CD14-positive monocyte (primary cell): ENCODE measurements around the gene PGR. TPM values are rescaled to one million over a fixed set of nuclear protein-coding genes. Genes with fewer than 3 reads are reported as not detected.
"Not testable (repeated sequence)": the region's sequence is repeated elsewhere in the genome, so short reads cannot be mapped to it uniquely, and the experiment has no call there.

Source experiments
- DNase-seq, 3 donors: peaks; one replicate each; pipeline ENCODE4 v3.0.0-alpha.2; 2011 to 2022
- H2AFZ ChIP-seq: 2 replicates; pipeline ENCODE4 v1.6.0; 2012; ENCODE audit warnings: mild to moderate bottlenecking, low read depth, low read length, inconsistent platforms; ENCODE audit not compliant: insufficient read depth, poor library complexity, severe bottlenecking
- H3K27ac ChIP-seq, 2 donors: 1 replicate in 1 of 2; 2 replicates in 1 of 2; pipeline ENCODE4 v1.5.1; 2012 to 2013; ENCODE audit warnings: low read length in 2 of 2, control low read depth in 1 of 2, inconsistent platforms in 1 of 2, low read depth in 1 of 2, mild to moderate bottlenecking in 1 of 2
- H3K27me3 ChIP-seq, 2 donors: one replicate each; pipeline versions ENCODE4 v1.6.0 to v1.6.1; 2011 to 2013; ENCODE audit warnings: low read length in 2 of 2; ENCODE audit not compliant: control insufficient read depth in 2 of 2, insufficient read depth in 2 of 2
- H3K36me3 ChIP-seq, 2 donors: replicated peaks in 1 of 2; 1 replicate in 1 of 2; 2 replicates in 1 of 2; pipeline versions ENCODE4 v1.5.1 to v1.6.1; 2012 to 2013; ENCODE audit warnings: low read length in 2 of 2, control low read depth in 1 of 2, inconsistent platforms in 1 of 2, mild to moderate bottlenecking in 1 of 2; ENCODE audit not compliant: insufficient read depth in 2 of 2, control insufficient read depth in 1 of 2
- H3K4me1 ChIP-seq, 2 donors: 1 replicate in 1 of 2; 2 replicates in 1 of 2; pipeline versions ENCODE4 v1.5.1 to v1.6.1; 2012 to 2013; ENCODE audit warnings: low read length in 2 of 2, control low read depth in 1 of 2, inconsistent platforms in 1 of 2, mild to moderate bottlenecking in 1 of 2, moderate library complexity in 1 of 2; ENCODE audit not compliant: insufficient read depth in 2 of 2, control insufficient read depth in 1 of 2
- H3K4me2 ChIP-seq: replicated peaks from 2 replicates; pipeline ENCODE3; 2012; ENCODE audit warnings: low read length, moderate library complexity, mild to moderate bottlenecking; ENCODE audit not compliant: poor library complexity, severe bottlenecking; ENCODE audit errors: extremely low read depth
- H3K4me3 ChIP-seq, 3 experiments: fragments of 200-600 bp in 1 of 3; sonication (generic) in 1 of 3; replicated peaks in 1 of 3; 1 replicate in 2 of 3; 2 replicates in 1 of 3; pipeline ENCODE4 v1.5.1; 2011 to 2013; ENCODE audit warnings: low read length in 3 of 3, mild to moderate bottlenecking in 3 of 3, control low read depth in 2 of 3, low read depth in 2 of 3, inconsistent platforms in 1 of 3, moderate library complexity in 1 of 3
- H3K79me2 ChIP-seq: 2 replicates; pipeline ENCODE4 v1.6.0; 2012; ENCODE audit warnings: mild to moderate bottlenecking, control low read depth, inconsistent platforms, low read length, moderate library complexity; ENCODE audit not compliant: insufficient read depth
- H3K9ac ChIP-seq: 2 replicates; pipeline ENCODE4 v1.6.0; 2017; ENCODE audit warnings: low read length, mild to moderate bottlenecking; ENCODE audit not compliant: insufficient read depth, poor library complexity, severe bottlenecking
- H3K9me3 ChIP-seq, 2 donors: replicated peaks in 1 of 2; 1 replicate in 1 of 2; 2 replicates in 1 of 2; pipeline versions ENCODE4 v1.5.1 to v1.6.1; 2012 to 2013; ENCODE audit warnings: low read length in 2 of 2, control low read depth in 1 of 2; ENCODE audit not compliant: control insufficient read depth in 1 of 2, insufficient read depth in 1 of 2
- H4K20me1 ChIP-seq: 2 replicates; pipeline ENCODE4 v1.6.0; 2012; ENCODE audit warnings: mild to moderate bottlenecking, low read length, control low read depth, moderate library complexity; ENCODE audit not compliant: insufficient read depth
- H3K27ac Mint-ChIP-seq, 7 donors: one replicate each; pipeline ENCODE4 v1.8.0; 2020; ENCODE audit warnings: mild to moderate bottlenecking in 7 of 7, mixed read lengths in 7 of 7, moderate library complexity in 6 of 7, inconsistent platforms in 2 of 7
- H3K27me3 Mint-ChIP-seq, 3 donors: one replicate each; pipeline ENCODE4 v1.8.0; 2021 to 2022; ENCODE audit warnings: low read depth in 3 of 3, mild to moderate bottlenecking in 3 of 3, mixed read lengths in 3 of 3, moderate library complexity in 3 of 3, inconsistent platforms in 1 of 3
- H3K36me3 Mint-ChIP-seq, 2 donors: one replicate each; pipeline ENCODE4 v1.8.0; 2020; ENCODE audit warnings: mixed read lengths in 2 of 2, inconsistent platforms in 1 of 2, mild to moderate bottlenecking in 1 of 2
- H3K4me1 Mint-ChIP-seq: one replicate; pipeline ENCODE4 v1.8.0; 2020; ENCODE audit warnings: mild to moderate bottlenecking, mixed read lengths
- H3K4me3 Mint-ChIP-seq, 2 donors: one replicate each; pipeline ENCODE4 v1.8.0; 2020; ENCODE audit warnings: mild to moderate bottlenecking in 2 of 2, mixed read lengths in 2 of 2, moderate library complexity in 1 of 2
- H3K9me3 Mint-ChIP-seq, 7 donors: one replicate each; pipeline ENCODE4 v1.8.0; 2020 to 2022; ENCODE audit warnings: mixed read lengths in 7 of 7, mild to moderate bottlenecking in 6 of 7, moderate library complexity in 6 of 7, inconsistent platforms in 2 of 7
- WGBS: methylation state at CpG from one replicate; pipeline ENCODE4 v1.1.5; 2013; ENCODE audit warnings: missing lambda C conversion rate; ENCODE audit not compliant: insufficient coverage; 5-methylcytosine and 5-hydroxymethylcytosine counted together
- intact Hi-C, 2 donors: fragments of 100-400 bp; cut with micrococcal nuclease; formaldehyde crosslinking; loops; one replicate each; pipeline versions ENCODE4 v1.15.0 to v1.15.1; 2023
- polyA plus RNA-seq, 3 donors: library from polyadenylated mRNA; depleted of rRNA in 1 of 3; unstranded in 2 of 3; stranded (reverse) in 1 of 3; fragments of 300-500 nt in 2 of 3; fragments of >200 nt in 1 of 3; fragmentation: Illumina TruSeq in 2 of 3; gene quantifications; 1 replicate in 2 of 3; 2 replicates in 1 of 3; pipeline ENCODE4 v1.2.3, GENCODE V29; 2012 to 2021
- TF ChIP-seq, protein P1 (sequence below): fragments of 200-600 bp; IDR thresholded peaks from one replicate; pipeline ENCODE4 v1.8.0; 2022; ENCODE audit warnings: antibody characterized with exemption, mild to moderate bottlenecking

PGR gene
- polyA plus RNA-seq, 3 donors, result not detected

DNA sequence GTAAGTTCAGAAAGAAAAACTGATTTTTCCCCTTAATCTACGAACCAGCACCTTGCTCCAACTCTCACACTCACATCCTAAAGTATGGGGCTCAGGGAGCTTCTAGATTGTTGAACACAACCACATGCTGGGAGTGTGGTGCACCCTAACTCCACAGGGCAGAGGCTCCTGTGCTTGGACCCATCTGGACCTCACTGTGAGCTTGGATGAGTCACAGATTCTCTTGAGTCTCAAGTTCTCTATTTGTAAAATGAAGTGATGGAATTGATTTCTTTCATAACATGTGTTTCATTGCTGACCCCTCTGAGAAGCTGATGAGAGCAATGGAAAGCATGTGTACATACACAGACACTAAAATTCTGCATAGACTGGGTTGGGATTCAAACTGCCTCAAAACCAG is 109.7 kb downstream of the PGR start:
- H4K20me1 ChIP-seq, result no peaks in the 10 kb centered on the region
- H3K27ac ChIP-seq, result no peak overlapping the region
- Mint-ChIP-seq H3K27me3 (no peaks in the 10 kb centered on the region), H3K36me3 (no peaks in the 10 kb centered on the region), H3K4me3 (no peak overlapping the region), H3K4me1 (no peaks in the 10 kb centered on the region), H3K9me3 (peaks cover 0 to 1% (median 0%) of the 10 kb centered on the region in 7 donors), H3K27ac (no peak overlapping the region)
- no peak for DNase-seq
- H3K4me1 ChIP-seq, result no peaks in the 10 kb centered on the region
- no peaks in the 10 kb centered on the region for H3K36me3 ChIP-seq
- no peak overlapping the region for H2AFZ ChIP-seq
- no peaks in the 10 kb centered on the region for H3K27me3 ChIP-seq
- no CpG with 5 or more reads among the region's 1 CpG for WGBS
- TF ChIP-seq, protein P1, sequence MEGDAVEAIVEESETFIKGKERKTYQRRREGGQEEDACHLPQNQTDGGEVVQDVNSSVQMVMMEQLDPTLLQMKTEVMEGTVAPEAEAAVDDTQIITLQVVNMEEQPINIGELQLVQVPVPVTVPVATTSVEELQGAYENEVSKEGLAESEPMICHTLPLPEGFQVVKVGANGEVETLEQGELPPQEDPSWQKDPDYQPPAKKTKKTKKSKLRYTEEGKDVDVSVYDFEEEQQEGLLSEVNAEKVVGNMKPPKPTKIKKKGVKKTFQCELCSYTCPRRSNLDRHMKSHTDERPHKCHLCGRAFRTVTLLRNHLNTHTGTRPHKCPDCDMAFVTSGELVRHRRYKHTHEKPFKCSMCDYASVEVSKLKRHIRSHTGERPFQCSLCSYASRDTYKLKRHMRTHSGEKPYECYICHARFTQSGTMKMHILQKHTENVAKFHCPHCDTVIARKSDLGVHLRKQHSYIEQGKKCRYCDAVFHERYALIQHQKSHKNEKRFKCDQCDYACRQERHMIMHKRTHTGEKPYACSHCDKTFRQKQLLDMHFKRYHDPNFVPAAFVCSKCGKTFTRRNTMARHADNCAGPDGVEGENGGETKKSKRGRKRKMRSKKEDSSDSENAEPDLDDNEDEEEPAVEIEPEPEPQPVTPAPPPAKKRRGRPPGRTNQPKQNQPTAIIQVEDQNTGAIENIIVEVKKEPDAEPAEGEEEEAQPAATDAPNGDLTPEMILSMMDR, result no peak
- no peaks in the 10 kb centered on the region for H3K79me2 ChIP-seq
- no peak overlapping the region for H3K4me3 ChIP-seq
- no peaks in the 10 kb centered on the region for H3K9me3 ChIP-seq
- no peak overlapping the region for H3K4me2 ChIP-seq
- no peak overlapping the region for H3K9ac ChIP-seq
- intact Hi-C loops, result no loop called here

- DNase-seq, result no peak
- Histone ChIP-seq H3K9me3 (no peaks in the 10 kb centered on the region), H3K4me1 (peaks cover 5 to 6% of the 10 kb centered on the region in 2 donors), H3K79me2 (no peaks in the 10 kb centered on the region), H3K4me3 (no peak overlapping the region), H3K36me3 (no peaks in the 10 kb centered on the region), H3K27ac (no peak overlapping the region), H2AFZ (no peak overlapping the region), H3K9ac (no peak overlapping the region), H3K4me2 (no peak overlapping the region), H4K20me1 (no peaks in the 10 kb centered on the region), H3K27me3 (no peaks in the 10 kb centered on the region)
- Mint-ChIP-seq H3K4me1 (peaks cover 3% of the 10 kb centered on the region), H3K27ac (no peak overlapping the region), H3K9me3 (peaks cover 0 to 3% (median 0%) of the 10 kb centered on the region in 7 donors), H3K27me3 (no peaks in the 10 kb centered on the region), H3K4me3 (no peak overlapping the region), H3K36me3 (no peaks in the 10 kb centered on the region)
- TF ChIP-seq, protein P1, result no peak
- intact Hi-C loops, result no loop called here
These were observed 114.9 kb downstream of the PGR start for GRCh38 chr11:101014600-101015285.

DNA sequence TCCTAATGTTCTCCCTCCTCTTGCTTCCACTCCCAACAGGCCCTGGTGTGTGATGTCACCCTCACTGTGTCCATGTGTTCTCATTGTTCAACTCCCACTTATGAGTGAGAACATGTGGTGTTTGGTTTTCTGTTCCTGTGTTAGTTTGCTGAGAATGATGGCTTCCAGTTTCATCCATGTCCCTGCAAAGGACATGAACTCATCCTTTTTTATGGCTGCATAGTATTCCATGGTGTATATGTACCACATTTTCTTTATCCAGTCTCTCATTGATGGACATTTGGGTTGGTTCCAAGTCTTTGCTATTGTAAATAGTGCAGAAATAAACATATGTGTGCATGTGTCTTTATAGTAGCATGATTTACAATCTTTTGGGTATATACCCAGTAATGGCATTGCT is 115.9 kb downstream of the PGR start:
- H3K9ac ChIP-seq, H2AFZ ChIP-seq, H3K27me3 ChIP-seq, H3K27ac Mint-ChIP-seq, H3K27ac ChIP-seq, H3K79me2 ChIP-seq, H3K4me3 ChIP-seq, H3K36me3 Mint-ChIP-seq, intact Hi-C loops, H3K4me2 ChIP-seq, H3K9me3 ChIP-seq, DNase-seq, H3K9me3 Mint-ChIP-seq, H3K36me3 ChIP-seq, H4K20me1 ChIP-seq, H3K4me3 Mint-ChIP-seq, H3K27me3 Mint-ChIP-seq: not testable (repeated sequence)
- peaks cover 13% of the 10 kb centered on the region for H3K4me1 Mint-ChIP-seq
- H3K4me1 ChIP-seq, result peaks cover 15 to 16% of the 10 kb centered on the region in 2 donors
